HEK293 (cell line): Measurements from ENCODE around the gene TPM4.

Experiments used
- EGR2 ChIP-seq: fragments of 450-650 bp; formaldehyde crosslinking; IDR thresholded peaks from 2 replicates; pipeline ENCODE4 v1.5.1; 2016; ENCODE audit warnings: low read depth, missing biosample characterization, missing genetic modification characterization
- IKZF3 ChIP-seq: fragments of 450-650 bp; IDR thresholded peaks from 2 replicates; pipeline ENCODE4 v1.5.0; 2018; ENCODE audit warnings: missing biosample characterization, mild to moderate bottlenecking, missing genetic modification characterization, moderate library complexity
- PBX3 ChIP-seq: sonication (generic); formaldehyde crosslinking; IDR thresholded peaks from 2 replicates; pipeline ENCODE4 v1.8.1; 2022; ENCODE audit warnings: mild to moderate bottlenecking, moderate library complexity, missing genetic modification reagents
- REST ChIP-seq: fragments of 450-650 bp; formaldehyde crosslinking; IDR thresholded peaks from 2 replicates; pipeline ENCODE4 v1.5.1; 2016; ENCODE audit warnings: missing biosample characterization, missing genetic modification characterization
- SP2 ChIP-seq: fragments of 450-650 bp; formaldehyde crosslinking; IDR thresholded peaks from 2 replicates; pipeline ENCODE4 v1.5.1; 2016; ENCODE audit warnings: missing biosample characterization, missing genetic modification characterization
- ZBTB20 ChIP-seq: fragments of 450-650 bp; formaldehyde crosslinking; IDR thresholded peaks from 2 replicates; pipeline ENCODE4 v1.5.1; 2016; ENCODE audit warnings: missing biosample characterization, missing genetic modification characterization
- ZBTB6 ChIP-seq: fragments of 450-650 bp; formaldehyde crosslinking; IDR thresholded peaks from 2 replicates; pipeline ENCODE4 v1.5.1; 2017; ENCODE audit warnings: missing biosample characterization, missing genetic modification characterization
- ZBTB8A ChIP-seq: fragments of 450-650 bp; formaldehyde crosslinking; IDR thresholded peaks from 2 replicates; pipeline ENCODE4 v1.5.1; 2016; ENCODE audit warnings: missing biosample characterization, missing genetic modification characterization
- ZFP37 ChIP-seq: fragments of 450-650 bp; formaldehyde crosslinking; IDR thresholded peaks from 2 replicates; pipeline ENCODE4 v1.5.1; 2016; ENCODE audit warnings: missing biosample characterization, missing genetic modification characterization
- ZFP69B ChIP-seq: fragments of 450-650 bp; formaldehyde crosslinking; IDR thresholded peaks from 2 replicates; pipeline ENCODE4 v1.5.1; 2016; ENCODE audit warnings: missing biosample characterization, missing genetic modification characterization
- ZNF112 ChIP-seq: fragments of 450-650 bp; formaldehyde crosslinking; IDR thresholded peaks from 2 replicates; pipeline ENCODE4 v1.5.0; 2017; ENCODE audit warnings: missing biosample characterization, missing genetic modification characterization
- ZNF16 ChIP-seq: fragments of 450-650 bp; formaldehyde crosslinking; IDR thresholded peaks from 2 replicates; pipeline ENCODE4 v1.5.1; 2016; ENCODE audit warnings: low read depth, missing biosample characterization, missing genetic modification characterization
- ZNF18 ChIP-seq: fragments of 450-650 bp; formaldehyde crosslinking; IDR thresholded peaks from 2 replicates; pipeline ENCODE4 v1.5.1; 2016; ENCODE audit warnings: missing biosample characterization, missing genetic modification characterization
- ZNF214 ChIP-seq: fragments of 450-650 bp; formaldehyde crosslinking; IDR thresholded peaks from 2 replicates; pipeline ENCODE4 v1.5.1; 2017; ENCODE audit warnings: missing biosample characterization, mild to moderate bottlenecking, missing genetic modification characterization, borderline replicate concordance
- ZNF24 ChIP-seq: fragments of 450-650 bp; formaldehyde crosslinking; IDR thresholded peaks from 2 replicates; pipeline ENCODE4 v1.5.1; 2016; ENCODE audit warnings: missing biosample characterization, missing genetic modification characterization
- ZNF324 ChIP-seq: fragments of 450-650 bp; formaldehyde crosslinking; IDR thresholded peaks from 2 replicates; pipeline ENCODE4 v1.5.1; 2016; ENCODE audit warnings: missing biosample characterization, missing genetic modification characterization
- ZNF473 ChIP-seq: fragments of 450-650 bp; formaldehyde crosslinking; IDR thresholded peaks from 2 replicates; pipeline ENCODE4 v1.5.1; 2017; ENCODE audit warnings: missing biosample characterization, missing genetic modification characterization
- ZNF610 ChIP-seq: fragments of 450-650 bp; formaldehyde crosslinking; IDR thresholded peaks from 2 replicates; pipeline ENCODE4 v1.5.1; 2016; ENCODE audit warnings: missing biosample characterization, missing genetic modification characterization, borderline replicate concordance
- ZSCAN18 ChIP-seq: fragments of 450-650 bp; formaldehyde crosslinking; IDR thresholded peaks from 2 replicates; pipeline ENCODE4 v1.5.1; 2016; ENCODE audit warnings: missing biosample characterization, missing genetic modification characterization
- ZSCAN23 ChIP-seq: fragments of 450-650 bp; formaldehyde crosslinking; IDR thresholded peaks from 2 replicates; pipeline ENCODE4 v1.5.1; 2016; ENCODE audit warnings: missing biosample characterization, missing genetic modification characterization
- ZXDB ChIP-seq: fragments of 450-650 bp; formaldehyde crosslinking; IDR thresholded peaks from 2 replicates; pipeline ENCODE4 v1.5.1; 2016; ENCODE audit warnings: missing biosample characterization, missing genetic modification characterization
- TF ChIP-seq, protein P1 (sequence below): fragments of 450-650 bp; IDR thresholded peaks from 2 replicates; pipeline ENCODE4 v1.5.1; 2018; ENCODE audit warnings: missing biosample characterization, missing genetic modification characterization
- TF ChIP-seq, protein P2 (sequence below): fragments of 450-650 bp; formaldehyde crosslinking; IDR thresholded peaks from 2 replicates; pipeline ENCODE4 v1.5.1; 2016; ENCODE audit warnings: missing biosample characterization, missing genetic modification characterization
- TF ChIP-seq, protein P3 (sequence below): fragments of 450-650 bp; formaldehyde crosslinking; IDR thresholded peaks from 2 replicates; pipeline ENCODE4 v1.5.1; 2016; ENCODE audit warnings: missing biosample characterization, missing genetic modification characterization, low read depth

TPM4 gene

DNA sequence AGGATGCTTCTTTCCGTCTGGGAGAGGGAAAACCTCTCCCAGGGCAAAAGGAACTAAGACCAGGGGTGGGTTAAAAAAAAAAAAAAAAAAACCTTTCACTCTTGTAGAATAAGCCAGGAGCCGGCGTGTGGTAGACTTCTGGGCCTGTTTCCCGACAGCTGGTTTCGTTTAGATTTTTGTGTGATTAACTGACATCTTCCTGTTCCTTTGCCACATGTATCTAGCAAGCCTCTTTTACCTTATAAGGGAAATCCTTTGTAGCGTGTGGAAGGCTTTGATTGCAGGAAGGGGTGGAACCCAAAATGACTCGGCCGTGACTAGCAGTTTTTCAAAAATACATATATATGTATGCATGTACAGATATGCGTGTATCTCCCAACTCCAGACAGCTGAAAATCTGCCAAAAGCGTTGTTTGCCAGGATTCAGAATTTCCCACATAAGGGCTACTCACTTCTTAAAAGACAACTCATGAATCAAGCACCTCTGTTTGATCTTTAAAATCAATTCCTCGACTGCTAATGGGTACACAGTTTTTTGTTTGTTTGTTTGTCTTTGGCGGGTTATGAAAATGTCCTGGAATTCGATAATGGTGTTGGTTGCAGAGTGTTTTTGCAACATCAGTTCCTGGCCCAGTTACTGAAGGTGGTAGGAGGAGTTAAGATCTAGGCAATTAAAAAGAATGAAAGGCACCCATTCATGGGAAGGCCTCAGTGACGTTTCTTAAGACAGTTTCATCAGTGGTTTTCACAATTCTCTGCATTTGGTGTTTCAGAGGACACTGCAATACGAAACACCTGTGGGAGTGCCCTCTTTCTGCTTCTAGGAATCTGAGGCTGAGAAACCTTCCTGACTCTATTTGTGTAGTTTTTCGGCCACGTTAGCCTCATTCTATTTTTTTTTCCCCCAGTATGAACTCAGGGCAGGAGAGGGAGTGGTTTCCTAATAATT, 2.7 kb downstream of the TPM4 start (continued):
- TF ChIP-seq PBX3 (CRISPR knock-in tag) (no peak), EGR2 (tag by site-specific recombination) (no peak), ZBTB8A (no peak), ZBTB20 (tag by site-specific recombination) (no peak), ZNF473 (tag by site-specific recombination) (no peak), ZFP69B (tag by site-specific recombination) (no peak), ZSCAN23 (tag by site-specific recombination) (no peak), ZXDB (tag by site-specific recombination) (no peak; the same call in 1 of the 2 replicates), REST (tag by site-specific recombination) (no peak), IKZF3 (tag by site-specific recombination) (no peak), ZNF16 (tag by site-specific recombination) (no peak), ZBTB6 (tag by site-specific recombination) (no peak), ZNF18 (tag by site-specific recombination) (no peak), SP2 (peak; percentile 11; the same call in 1 of the 2 replicates), ZNF24 (tag by site-specific recombination) (no peak), ZSCAN18 (tag by site-specific recombination) (no peak), ZNF214 (tag by site-specific recombination) (no peak), ZNF112 (tag by site-specific recombination) (no peak), ZFP37 (tag by site-specific recombination) (no peak), ZNF324 (tag by site-specific recombination) (no peak), ZNF610 (tag by site-specific recombination) (no peak)
- TF ChIP-seq, protein P1, sequence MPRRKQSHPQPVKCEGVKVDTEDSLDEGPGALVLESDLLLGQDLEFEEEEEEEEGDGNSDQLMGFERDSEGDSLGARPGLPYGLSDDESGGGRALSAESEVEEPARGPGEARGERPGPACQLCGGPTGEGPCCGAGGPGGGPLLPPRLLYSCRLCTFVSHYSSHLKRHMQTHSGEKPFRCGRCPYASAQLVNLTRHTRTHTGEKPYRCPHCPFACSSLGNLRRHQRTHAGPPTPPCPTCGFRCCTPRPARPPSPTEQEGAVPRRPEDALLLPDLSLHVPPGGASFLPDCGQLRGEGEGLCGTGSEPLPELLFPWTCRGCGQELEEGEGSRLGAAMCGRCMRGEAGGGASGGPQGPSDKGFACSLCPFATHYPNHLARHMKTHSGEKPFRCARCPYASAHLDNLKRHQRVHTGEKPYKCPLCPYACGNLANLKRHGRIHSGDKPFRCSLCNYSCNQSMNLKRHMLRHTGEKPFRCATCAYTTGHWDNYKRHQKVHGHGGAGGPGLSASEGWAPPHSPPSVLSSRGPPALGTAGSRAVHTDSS (tag by site-specific recombination) = no peak
- TF ChIP-seq, protein P2, sequence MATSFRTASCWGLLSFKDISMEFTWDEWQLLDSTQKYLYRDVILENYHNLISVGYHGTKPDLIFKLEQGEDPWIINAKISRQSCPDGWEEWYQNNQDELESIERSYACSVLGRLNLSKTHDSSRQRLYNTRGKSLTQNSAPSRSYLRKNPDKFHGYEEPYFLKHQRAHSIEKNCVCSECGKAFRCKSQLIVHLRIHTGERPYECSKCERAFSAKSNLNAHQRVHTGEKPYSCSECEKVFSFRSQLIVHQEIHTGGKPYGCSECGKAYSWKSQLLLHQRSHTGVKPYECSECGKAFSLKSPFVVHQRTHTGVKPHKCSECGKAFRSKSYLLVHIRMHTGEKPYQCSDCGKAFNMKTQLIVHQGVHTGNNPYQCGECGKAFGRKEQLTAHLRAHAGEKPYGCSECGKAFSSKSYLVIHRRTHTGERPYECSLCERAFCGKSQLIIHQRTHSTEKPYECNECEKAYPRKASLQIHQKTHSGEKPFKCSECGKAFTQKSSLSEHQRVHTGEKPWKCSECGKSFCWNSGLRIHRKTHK = 0 out of 2 replicates have a peak, but pooled peaks have one; percentile 20
- TF ChIP-seq, protein P3, sequence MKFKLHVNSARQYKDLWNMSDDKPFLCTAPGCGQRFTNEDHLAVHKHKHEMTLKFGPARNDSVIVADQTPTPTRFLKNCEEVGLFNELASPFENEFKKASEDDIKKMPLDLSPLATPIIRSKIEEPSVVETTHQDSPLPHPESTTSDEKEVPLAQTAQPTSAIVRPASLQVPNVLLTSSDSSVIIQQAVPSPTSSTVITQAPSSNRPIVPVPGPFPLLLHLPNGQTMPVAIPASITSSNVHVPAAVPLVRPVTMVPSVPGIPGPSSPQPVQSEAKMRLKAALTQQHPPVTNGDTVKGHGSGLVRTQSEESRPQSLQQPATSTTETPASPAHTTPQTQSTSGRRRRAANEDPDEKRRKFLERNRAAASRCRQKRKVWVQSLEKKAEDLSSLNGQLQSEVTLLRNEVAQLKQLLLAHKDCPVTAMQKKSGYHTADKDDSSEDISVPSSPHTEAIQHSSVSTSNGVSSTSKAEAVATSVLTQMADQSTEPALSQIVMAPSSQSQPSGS (tag by site-specific recombination) = no peak
